GM18909 (cell line): ENCODE measurements around the gene GMPS.
"Not testable (repeated sequence)": the region's sequence is repeated elsewhere in the genome, so short reads cannot be mapped to it uniquely, and the experiment has no call there.

Experiments used
- ATAC-seq: cut with Tn5 transposase; IDR thresholded peaks from one replicate; pipeline ENCODE4 v1.9.1; 2021; ENCODE audit warnings: mild to moderate bottlenecking; ENCODE audit not compliant: unreplicated experiment, poor library complexity

GMPS gene

DNA sequence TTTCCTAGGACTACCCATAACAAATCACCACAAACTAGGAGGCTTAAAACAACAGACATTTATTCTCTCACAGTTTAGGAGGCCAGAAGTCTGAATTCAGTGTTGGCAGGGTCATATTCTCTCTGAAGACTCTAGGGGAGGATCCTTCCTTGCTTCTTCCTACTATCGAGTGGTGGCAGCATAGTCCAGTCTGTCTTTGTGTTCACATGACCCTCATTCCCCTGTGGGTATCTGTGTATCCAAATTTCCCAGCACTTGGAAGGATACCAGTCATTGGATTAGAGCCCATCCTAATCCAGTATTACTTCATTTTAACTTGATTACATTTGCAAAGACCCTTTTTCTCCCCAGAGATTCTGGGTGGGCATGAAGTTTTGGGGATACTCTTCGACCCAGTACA, 63.8 kb downstream of the GMPS start:
- no peak for ATAC-seq

DNA sequence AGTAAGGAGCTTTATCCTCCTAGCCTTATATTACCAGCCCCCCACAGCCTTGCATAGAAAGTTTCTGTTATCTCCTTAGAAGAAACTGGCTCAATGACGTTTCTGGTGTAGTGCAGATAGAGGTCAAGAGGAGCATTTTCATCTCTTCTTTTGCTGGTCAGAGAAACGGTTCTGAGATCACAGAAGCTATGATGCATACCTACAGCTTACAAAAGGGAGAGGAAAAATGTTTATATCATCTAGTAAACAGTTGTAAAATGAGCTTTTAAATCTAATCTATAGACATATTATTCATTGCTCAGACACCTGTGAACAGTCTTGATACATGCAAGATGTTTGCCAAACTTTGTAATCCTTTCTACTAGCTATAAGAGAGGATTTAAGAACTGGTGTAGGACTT, 68.0 kb downstream of the GMPS start:
- no peak for ATAC-seq

DNA sequence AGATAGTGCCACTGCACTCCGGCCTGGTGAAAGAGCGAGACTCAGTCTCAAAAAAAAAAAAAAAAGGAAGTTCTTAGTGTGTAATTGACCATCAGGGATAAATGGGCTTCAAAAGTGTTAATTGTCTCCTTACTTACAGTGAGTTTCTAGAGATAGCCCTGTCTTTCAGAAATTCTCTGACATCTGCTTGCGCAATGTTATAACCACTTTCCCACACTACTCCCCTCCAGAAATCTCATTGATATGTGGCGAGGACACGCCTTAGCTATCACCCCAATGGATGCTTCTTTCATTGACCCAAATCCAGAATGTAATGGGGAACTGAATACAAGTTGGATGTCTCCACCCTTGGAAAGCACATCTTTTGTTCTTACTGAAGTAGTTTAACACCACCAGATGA, 70.9 kb downstream of the GMPS start:
- ATAC-seq: no peak

DNA sequence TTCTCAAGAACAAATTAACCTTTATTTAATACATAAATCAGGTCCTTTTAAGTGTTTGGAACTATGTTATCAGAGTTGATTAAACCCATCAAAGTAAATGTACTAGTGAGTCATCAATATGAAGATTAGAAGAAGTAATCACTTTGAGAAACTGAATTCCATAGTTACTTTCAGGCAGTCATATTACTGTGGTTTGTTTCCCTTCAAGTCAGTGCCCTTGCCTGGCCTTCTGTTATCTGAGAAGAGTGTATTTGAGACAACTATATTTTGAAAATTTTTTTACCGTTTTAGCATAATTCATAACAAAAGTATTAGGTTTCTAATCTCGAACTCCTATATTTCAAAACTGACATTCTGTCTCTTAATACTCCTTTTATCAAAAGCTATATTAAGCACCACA, 73.6 kb downstream of the GMPS start:
- ATAC-seq: no peak

DNA sequence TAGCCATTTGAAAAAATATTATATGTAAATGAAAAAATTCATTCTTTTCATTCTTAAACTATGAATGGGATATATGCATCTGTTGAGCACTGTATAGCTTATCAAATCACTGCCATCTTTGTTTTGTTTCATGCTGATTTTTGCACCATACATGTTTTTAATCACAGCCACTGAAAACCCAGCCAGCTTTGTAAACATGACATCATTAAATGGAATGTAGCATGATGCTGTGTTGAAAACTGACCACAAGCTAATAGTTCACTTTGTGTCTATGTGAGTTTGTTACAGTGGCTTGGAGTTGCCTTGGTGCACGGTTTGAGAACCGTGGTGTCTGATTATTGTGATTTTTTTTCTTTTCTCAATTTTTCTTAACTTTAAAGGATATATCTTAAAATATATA, 75.7 kb downstream of the GMPS start:
- no peak for ATAC-seq

DNA sequence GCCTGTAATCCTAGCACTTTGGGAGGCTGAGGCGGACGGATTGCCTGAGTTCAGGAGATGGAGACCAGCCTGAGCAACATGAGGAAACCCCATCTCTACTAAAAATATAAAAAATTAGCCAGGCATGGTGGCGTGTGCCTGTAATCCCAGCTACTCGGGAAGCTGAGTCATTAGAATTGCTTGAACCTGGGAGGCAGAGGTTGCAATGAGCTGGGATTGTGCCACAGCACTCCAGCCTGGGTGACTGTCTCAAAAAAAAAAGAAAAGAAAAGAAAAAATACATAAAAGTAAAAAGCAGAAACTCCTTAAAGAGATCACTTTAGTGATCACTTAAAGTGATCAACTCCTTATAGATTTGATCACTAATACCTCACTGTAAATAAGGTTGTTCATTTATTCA, 78.0 kb downstream of the GMPS start:
- no peak for ATAC-seq

DNA sequence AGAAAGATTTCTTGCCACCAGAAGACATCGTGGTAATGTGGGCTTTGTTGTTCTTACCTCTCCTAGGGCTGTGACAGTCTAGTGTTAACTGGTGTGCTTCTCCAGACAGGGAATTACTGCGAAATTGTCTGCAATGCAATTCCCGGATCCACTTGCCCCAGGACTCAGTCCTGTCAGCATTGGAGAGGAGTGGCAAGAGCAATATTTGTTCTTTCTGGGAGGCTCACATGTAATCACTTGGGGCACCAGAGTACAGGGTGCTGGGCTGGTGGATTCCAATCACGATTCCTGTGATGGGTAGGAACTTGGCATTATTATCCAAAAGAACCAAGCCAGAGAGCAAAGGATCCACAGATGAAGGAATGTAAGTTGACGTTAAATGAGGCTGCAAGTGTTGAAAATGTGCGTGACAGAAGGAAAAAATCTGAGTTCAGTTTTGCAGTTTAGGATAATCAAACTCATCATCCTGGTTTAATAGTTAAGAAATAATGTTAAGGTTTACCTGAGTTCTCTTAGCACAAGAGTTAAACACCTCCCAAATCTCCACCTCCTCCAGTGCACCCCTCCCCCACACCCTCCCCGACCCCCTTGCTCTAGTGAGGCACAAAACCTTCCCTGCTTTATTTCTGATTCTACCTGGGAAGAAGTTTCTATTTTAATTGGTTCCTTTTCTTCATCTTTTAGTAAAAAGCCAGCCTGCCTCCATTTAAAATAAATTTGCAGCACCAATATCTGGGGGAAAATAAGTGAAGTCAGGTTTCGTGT, 79.2 kb downstream of the GMPS start:
- no peak for ATAC-seq

DNA sequence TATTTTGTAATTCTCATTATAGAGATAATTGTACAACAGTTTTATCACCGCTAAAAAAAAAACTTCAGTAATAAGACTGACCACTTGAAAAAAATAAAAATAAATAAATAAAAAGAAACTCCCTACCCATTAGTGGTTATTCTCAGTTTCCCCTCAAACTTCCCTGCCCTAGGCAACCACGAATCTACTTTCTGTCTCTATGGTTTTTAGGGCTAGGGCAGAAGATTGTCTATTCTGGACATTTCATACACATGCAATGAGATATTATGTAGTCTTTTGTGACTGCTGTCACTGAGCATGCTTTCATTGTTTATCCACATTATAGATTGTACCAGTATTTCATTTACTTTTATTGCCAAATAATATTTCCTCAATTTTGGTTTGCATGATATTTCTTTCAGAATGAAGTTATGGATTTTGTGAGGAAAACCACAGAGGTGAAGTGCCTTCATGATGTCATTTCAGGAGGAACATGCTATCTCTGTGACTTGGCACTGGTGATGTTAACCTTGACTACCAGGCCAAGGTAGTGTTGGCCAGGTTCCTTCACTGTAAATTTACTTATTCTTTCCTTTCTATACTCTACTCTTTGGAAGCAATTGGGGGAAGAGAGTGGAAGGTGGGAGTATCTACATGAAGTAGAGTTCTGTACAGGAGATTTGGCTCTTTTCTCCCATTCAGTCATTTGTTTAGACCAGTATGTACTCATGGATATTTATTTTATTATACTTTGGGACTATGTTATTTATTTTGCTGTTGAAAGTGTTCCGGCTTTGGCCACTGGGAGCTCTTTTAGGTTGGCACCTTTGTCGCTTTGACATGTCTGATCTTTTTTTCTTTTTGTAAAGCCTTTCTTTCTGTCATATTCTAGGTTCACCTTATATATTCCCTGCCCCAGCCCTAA, 86.3 kb downstream of the GMPS start:
- ATAC-seq: no peak

DNA sequence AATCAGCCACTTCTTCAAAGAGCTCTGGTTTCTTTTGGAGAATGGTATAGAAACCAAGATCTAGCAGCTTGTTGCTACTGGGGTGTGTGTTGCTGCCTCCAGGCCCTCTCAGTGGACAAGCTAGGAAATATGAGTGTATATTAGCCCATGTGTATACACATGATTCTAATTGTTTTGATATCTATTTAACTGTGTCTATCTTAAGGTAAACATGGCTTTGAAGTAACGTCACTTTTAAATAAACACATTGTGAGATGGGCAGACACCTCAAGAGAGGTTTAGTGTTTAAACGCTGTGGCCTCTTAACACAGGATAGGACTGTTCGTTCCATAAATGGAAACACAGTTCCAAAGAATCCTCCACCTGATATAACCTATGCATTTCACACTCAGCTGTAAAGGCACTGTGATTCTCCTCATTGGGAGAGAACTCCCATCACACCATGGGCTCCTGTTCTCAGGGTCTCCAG, 87.0 kb downstream of the GMPS start:
- ATAC-seq: no peak

DNA sequence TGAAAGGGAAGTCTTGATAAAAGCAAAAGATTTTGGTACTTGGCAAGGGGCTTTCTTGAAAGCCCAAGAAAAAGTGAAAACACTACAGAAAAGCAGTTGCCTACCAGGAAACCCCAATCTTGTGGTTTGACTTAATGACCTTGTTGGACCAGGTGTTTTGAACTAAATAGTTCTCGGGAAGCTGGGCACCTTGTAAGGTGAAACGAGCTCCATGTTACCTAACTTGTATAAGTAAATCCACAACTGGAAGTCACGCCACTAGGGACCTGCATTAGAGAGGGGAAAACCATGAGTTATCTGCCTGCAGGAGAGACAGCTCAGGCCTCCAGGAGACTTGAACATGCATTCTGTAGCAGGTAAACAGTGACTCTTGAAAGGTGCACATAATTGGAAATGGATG, 88.2 kb downstream of the GMPS start:
- ATAC-seq: no peak

DNA sequence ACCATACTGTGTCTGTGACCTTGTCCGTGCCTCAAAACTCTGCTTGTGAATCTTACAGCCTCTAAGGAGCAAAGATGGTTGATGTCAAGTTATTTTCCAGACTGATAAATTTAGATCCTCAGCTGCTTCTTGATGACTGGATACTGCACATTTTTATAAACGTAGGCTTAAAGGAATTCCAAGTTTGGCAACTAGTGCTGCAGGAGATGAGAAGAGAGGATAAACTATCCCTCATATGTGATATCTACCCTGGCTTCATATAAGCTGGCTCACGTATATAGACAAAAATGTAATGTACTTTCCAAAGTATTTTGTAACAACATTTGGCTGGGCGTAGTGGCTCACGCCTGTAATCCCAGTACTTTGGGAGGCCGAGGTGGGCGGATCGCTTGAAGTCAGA, 89.6 kb downstream of the GMPS start:
- no peak for ATAC-seq

DNA sequence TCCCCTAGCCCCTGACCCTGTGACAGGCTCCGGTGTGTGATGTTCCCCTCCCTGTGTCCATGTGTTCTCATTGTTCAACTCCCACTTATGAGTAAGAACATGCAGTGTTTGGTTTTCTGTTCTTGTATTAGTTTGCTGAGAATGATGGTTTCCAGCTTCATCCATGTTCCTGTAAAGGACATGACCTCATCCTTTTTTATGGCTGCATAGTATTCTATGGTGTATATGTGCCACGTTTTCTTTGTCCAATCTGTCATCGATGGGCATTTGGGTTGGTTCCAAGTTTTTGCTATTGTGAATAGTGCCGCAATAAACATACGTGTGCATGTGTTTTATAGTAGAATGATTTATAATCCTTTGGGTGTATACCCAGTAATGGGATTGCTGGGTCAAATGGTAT, 90.6 kb downstream of the GMPS start:
- not testable (repeated sequence) for ATAC-seq

DNA sequence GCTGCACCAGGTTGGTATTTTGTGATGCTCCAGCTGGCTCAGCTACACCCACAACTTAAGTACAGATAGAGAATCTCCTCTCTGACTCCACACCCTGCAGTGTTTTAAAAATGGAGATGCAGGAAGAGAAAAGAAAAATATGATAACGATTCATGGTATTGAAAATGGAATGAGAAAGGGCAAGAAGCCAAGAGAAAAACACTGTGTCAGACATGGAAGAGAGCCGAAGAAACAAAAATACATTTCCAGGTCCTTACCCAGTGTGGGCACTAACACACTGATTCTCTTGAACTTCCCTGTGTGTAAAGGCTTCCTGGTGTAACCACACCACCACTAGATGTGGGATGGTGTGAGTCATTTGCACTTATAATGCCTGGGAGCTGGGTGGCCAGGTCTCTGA, 93.1 kb downstream of the GMPS start:
- no peak for ATAC-seq

DNA sequence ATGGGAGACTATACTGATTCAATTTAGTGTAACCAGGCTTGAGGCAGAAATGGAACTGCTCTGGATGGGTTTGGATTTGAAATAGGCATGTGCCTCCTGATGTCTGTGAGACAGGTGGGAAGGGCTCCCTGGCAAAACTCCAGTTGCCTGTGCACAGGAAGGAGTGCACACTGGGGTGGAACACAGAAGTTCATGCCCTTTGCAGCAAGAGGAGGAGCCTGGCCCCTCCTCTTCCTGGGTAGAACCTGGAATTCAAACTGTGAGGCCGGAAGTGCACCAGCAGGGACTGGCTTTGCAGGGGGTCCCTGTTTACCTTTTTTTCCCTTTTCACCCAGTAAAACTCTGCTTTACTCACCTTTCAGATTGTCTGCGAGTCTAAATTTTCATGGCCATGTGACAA, 99.9 kb downstream of the GMPS start:
- ATAC-seq: no peak

DNA sequence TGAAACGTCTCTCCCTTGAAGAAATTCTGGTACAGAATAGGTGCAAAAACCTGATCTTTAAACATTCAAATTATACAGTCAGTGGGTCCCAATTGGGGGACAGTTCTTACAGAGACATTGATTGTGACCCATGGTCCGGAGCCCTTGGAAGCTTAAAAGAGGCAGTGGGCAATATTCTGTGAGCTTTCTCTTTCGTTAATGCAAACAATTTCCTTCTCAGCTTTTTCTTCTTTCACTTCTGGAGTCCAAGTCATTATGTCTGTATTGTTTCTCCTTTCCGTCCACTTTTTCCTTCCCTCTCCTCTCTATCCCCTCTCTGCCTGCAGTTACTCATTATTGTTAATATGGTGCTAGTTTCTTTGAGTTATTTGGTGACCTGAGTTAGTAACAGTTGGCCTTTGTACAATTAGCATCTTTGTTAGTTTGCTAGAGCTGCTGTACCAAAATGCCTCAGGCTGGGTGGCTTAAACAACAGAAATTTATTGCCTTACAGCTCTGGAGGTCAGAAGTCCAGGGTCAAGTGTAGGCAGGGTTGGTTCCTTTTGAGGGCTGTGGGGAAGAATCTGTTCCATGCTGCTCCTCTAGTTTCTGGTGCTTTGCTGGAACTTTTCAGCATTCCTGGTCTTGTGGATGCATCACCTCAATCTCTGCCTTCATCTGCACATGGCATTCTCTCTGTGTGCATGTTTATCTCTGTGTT, 102.6 kb downstream of the GMPS start:
- ATAC-seq: no peak

DNA sequence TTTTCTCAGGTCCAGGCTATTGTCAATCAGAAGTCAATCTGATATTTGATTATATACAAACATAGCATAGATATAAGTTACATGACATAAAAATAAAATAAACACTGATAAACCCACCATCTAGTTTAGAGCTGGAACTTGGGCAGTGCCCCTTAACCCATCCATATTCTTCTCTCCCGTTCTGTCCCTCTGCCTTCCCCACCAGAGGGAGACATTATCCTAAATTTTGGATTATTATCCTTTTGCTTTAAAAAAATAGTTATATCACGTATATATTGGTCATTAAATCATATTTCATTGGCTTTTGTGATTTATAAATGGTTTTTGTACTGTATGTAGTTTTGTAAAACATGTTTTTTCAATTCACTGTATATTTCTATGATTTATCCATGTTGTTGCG, 107.9 kb downstream of the GMPS start:
- no peak for ATAC-seq

DNA sequence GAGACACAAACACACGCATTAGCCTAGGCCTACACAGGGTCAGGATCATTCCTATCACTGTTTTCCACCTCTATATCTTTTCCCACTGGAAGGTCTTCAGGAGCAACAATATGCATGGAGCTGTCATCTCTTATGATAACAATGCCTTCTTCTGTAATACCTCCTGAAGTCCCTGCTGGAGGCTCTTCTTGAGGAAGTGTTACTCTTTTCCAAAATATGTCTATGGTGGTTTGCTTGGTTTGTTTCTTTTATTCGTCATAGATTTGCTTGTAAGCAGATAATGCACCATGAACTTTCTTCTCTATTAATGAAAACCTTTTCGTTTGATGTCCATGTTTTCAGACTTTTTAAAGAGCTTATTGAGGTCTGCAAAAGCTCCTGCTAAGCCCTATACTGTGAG, 109.3 kb downstream of the GMPS start:
- ATAC-seq: no peak

DNA sequence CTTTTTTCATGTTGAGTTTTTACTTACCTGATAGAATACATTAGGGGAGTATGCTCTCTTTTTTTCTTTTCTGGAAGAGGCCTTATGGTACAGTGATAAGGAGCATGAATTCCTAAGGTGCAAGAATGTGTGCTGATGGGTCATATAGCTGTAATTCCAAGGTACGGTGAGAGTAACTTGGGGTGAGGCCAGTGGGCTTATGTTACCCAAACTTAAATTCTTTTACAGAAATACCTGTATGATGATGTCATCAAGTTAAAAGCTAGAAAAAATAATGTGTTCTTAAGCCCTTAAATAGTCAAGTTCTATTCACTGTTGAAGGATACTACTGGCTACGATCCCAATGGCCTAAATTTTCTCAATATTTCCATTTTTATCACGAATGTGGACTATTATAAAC, 111.2 kb downstream of the GMPS start:
- ATAC-seq: no peak

DNA sequence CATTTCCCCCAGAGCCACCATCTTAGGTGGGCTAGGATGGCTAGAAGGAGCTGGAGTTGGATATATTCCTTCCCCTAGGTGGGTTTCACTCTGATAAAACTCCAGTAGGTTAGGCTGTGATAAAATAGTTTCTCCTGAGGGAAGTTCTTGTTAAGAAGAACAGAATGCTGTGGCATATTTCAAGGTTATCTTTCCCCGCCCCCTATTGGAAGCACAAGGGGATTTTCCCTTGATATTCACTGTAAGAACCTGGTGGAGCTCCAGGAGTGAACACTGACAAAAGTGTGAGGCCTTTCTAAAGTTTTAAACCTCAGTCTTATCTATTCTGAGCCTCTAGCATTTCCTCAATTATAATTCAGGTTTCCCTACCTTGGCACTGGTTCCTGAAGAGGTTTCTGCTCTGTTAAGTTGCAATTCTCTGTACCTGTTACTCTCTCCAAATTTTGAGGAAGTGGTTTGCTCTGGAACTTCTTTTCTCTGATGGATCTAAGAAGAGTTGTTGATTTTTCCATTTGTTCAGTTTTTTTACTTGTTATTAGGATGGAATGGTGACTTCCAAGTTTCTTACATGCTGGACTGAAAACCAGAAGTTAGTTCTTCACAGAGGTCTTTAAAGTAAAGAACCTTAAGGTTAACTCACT, 113.5 kb downstream of the GMPS start:
- no peak for ATAC-seq

DNA sequence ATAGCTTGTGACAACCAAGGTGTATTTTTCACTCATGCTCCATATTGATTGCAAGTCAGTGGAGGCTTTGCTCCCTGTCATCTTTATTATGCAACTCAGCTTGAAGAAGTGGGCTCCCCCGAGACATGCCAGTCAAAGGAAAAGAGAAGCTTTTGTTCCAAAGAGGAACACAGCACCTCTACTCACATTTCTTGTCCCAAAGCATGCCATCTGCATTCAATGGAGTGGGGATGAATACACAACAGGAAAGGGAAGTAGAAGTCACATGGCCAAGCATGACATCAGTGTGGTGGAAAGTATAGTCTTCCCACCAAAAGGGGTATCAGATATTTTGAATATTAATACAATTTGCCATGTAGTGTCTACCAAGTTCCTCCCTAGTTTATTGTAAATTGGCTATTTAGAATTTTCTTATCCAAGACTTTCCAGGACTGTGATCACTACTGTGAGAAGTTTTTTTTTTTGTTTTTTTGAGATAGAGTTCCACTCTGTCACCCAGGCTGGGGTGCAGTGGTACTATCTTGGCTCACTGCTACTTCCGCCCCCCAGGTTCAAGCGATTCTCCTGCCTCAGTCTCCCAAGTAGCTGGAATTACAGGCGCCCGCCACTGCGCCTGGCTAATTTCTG, 114.5 kb downstream of the GMPS start:
- ATAC-seq: no peak
